HepG2 (cell line): ENCODE data around the gene NOP58. TPM values are rescaled to one million over a fixed set of nuclear protein-coding genes. Genes with fewer than 3 reads are reported as not detected.

Source experiments
- E2F2 ChIP-seq: sonication (generic); formaldehyde crosslinking; IDR thresholded peaks from 2 replicates; pipeline ENCODE4 v1.4.0; 2020; ENCODE audit warnings: missing genetic modification reagents, borderline replicate concordance
- FOXO1 ChIP-seq: sonication (generic); formaldehyde crosslinking; IDR thresholded peaks from 2 replicates; pipeline ENCODE4 v1.4.0; 2020; ENCODE audit warnings: missing genetic modification reagents
- HOXD1 ChIP-seq: sonication (generic); formaldehyde crosslinking; IDR thresholded peaks from 2 replicates; pipeline ENCODE4 v1.5.0; 2020; ENCODE audit warnings: missing genetic modification reagents
- UBTF ChIP-seq: sonication (generic); formaldehyde crosslinking; IDR thresholded peaks from 2 replicates; pipeline ENCODE4 v1.4.0; 2020; ENCODE audit warnings: mild to moderate bottlenecking, missing genetic modification reagents
- ZBTB8A ChIP-seq: sonication (generic); formaldehyde crosslinking; IDR thresholded peaks from 2 replicates; pipeline ENCODE4 v1.4.0; 2020; ENCODE audit warnings: mild to moderate bottlenecking, low read depth, missing genetic modification reagents, borderline replicate concordance
- ZFX ChIP-seq: sonication (generic); formaldehyde crosslinking; IDR thresholded peaks from 2 replicates; pipeline ENCODE4 v1.4.0; 2020; ENCODE audit warnings: mild to moderate bottlenecking, low read depth, missing genetic modification reagents, moderate library complexity
- ZNF280B ChIP-seq: sonication (generic); formaldehyde crosslinking; IDR thresholded peaks from 2 replicates; pipeline ENCODE4 v1.5.0; 2020; ENCODE audit warnings: missing genetic modification reagents, mild to moderate bottlenecking, borderline replicate concordance
- ZNF737 ChIP-seq: sonication (generic); formaldehyde crosslinking; IDR thresholded peaks from 2 replicates; pipeline ENCODE4 v1.5.0; 2020; ENCODE audit warnings: missing genetic modification reagents, mild to moderate bottlenecking, borderline replicate concordance
- polyA plus RNA-seq, 8 experiments: library from polyadenylated mRNA; depleted of rRNA in 3 of 8; stranded (reverse) in 7 of 8; unstranded in 1 of 8; fragments of >200 nt; fragmentation: Illumina TruSeq in 4 of 8; extraction: Trizol in 4 of 8; gene quantifications; 2 replicates each; pipeline versions ENCODE4 v1.2.1 to v1.2.3, GENCODE V29; 2011 to 2016; ENCODE audit warnings: low read depth in 4 of 8, missing spikeins in 1 of 8, mixed read lengths in 1 of 8; ENCODE audit not compliant: insufficient read depth in 1 of 8
- total RNA-seq, 5 experiments: library from RNA; depleted of rRNA; stranded (reverse); fragments of >200 nt; fragmentation: Illumina TruSeq; extraction: Trizol; gene quantifications; 2 replicates each; pipeline ENCODE4 v1.2.3, GENCODE V29; 2016; ENCODE audit warnings: low read depth in 1 of 5

Gene NOP58
- total and polyA plus RNA-seq, 2 of the 13 experiments (the other 11 are each of a cell fraction or from before 2014, with no cell fraction given), result 74.9 to 203 TPM

GRCh38 chr2:202237787-202238233 is 27.8 kb upstream of the NOP58 start (continued):
- TF ChIP-seq E2F2 (CRISPR knock-in tag) (0 out of 2 replicates have a peak, but pooled peaks have one; percentile 61), ZNF280B (CRISPR knock-in tag) (0 out of 2 replicates have a peak, but pooled peaks have one; percentile 2), ZBTB8A (CRISPR knock-in tag) (peak; percentile 33; the same call in 1 of the 2 replicates), HOXD1 (CRISPR knock-in tag) (peak; percentile 14; the same call in 1 of the 2 replicates), UBTF (CRISPR knock-in tag) (peak; percentile 74; the same call in 1 of the 2 replicates), FOXO1 (CRISPR knock-in tag) (peak; percentile 35; the same call in 1 of the 2 replicates), ZNF737 (CRISPR knock-in tag) (0 out of 2 replicates have a peak, but pooled peaks have one; percentile 89), ZFX (CRISPR knock-in tag) (peak; percentile 82)
- TF ChIP-seq, all 625 proteins: peak for 51
